ENCODE results near the gene RPRML. TPM values are rescaled to one million over a fixed set of nuclear protein-coding genes. Genes with fewer than 3 reads are reported as not detected.

The RPRML gene
- total RNA-seq, 8 experiments from 2014 or later: 0.18 to 1.1 (median 0.52) TPM; not detected in 2

DNA sequence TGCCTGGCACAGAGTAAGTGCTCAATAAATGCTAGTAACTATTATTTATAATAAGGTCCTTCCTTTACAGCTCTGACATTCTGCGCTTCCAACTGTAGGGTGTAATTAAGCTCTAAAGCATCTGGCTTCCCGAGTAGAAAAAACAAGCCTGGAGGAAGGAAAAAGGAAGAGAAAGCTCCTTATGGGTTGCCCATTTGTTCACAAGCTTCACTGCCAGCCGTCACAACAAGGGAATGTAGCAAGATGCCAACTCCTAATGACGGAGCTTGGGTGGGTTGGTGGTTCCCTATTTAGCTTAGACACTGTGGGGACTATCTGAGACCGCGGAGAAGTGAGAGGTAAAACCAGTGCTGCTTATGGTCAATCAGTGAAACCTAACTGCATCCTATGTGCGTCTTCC, 7.3 kb upstream of the RPRML start:
- Histone ChIP-seq H3K4me3 (no peak overlapping the region), H3K4me1 (replicated peaks in 1 of 2) (no peaks in the 10 kb centered on the region), H3K27ac (no peak overlapping the region)
- in situ Hi-C loops (cut with MboI; ENCODE audit: low pct_unique_long_range_greater_than_20kb in 2 of 9, low sequenced_read_pairs in 9 of 9, unreplicated experiment in 9 of 9): no loop called here
- ATAC-seq (replicated peaks in 6 of 8): no peak
- WGBS, 10 experiments: 36 to 100% (median 91%) methylated on average over 2 to 6 of the region's 7 CpGs; no CpG with 5 or more reads in 2 of the 10 experiments

- no peak for ATAC-seq (replicated peaks in 6 of 8)
Observed at GRCh38 chr17:46984892-46985291, 5.8 kb upstream of the RPRML start.

DNA sequence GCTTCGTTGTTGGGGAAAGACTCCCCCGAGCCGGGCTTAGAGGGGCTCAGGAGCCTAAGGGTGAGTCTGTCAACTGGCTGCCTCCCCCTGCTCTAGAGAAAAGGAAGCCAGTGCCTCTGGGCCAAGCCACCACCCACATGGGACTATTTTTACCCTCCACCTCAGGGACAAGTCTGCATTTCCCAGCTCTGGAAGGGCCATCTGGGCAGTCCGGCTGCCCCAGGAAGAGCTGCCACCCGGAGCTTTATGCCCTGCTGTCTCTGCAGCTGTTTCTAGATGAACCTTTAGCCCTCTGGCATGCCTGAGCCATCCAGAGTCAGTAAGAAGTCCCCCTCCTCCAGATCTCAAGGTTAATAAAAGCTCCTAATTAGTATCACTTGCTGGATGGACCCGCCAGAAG, 5.3 kb upstream of the RPRML start:
- in situ Hi-C loops (cut with MboI; ENCODE audit: low pct_unique_long_range_greater_than_20kb in 2 of 9, low sequenced_read_pairs in 9 of 9, unreplicated experiment in 9 of 9): no loop called here
- no peak overlapping the region for H3K4me3 ChIP-seq
- WGBS, 10 experiments: 25 to 100% (median 92%) methylated on average over 1 to 3 of the region's 6 CpGs; no CpG with 5 or more reads in 6 of the 10 experiments
- ATAC-seq (replicated peaks in 6 of 8): no peak
- no peak overlapping the region for H3K27ac ChIP-seq
- H3K4me1 ChIP-seq (replicated peaks in 1 of 2): no peaks in the 10 kb centered on the region

More at GRCh38 chr17:46984892-46985291, 5.8 kb upstream of the RPRML start:
- no peak overlapping the region for H3K4me3 ChIP-seq
- in situ Hi-C loops (cut with MboI; ENCODE audit: low pct_unique_long_range_greater_than_20kb in 2 of 9, low sequenced_read_pairs in 9 of 9, unreplicated experiment in 9 of 9): no loop called here
- no peak overlapping the region for H3K27ac ChIP-seq
- 0 to 88% (median 77%) methylated on average over 1 to 5 of the region's 5 CpGs; no CpG with 5 or more reads in 1 of the 10 experiments for WGBS, 10 experiments
- no peaks in the 10 kb centered on the region for H3K4me1 ChIP-seq (replicated peaks in 1 of 2)

DNA sequence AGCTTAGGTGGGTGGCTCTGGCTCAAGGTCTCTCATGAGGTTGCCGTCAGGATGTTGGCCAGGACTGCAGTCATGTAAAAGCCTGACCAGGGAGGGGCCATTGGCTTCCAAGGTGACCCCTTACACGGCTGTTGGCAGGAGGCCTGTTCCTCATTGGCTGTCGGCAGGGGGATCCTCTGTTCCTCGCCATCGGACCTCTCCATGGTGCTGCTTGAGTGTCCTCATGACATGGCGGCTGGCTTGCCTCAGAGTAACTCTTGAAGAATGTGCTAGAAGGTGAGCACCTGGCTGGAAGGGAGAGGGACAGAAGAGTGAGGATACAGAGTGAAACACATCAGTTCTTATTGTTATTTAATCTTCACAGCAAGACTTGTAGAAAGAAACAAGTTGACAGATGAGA, 4.7 kb upstream of the RPRML start:
- no peak overlapping the region for H3K27ac ChIP-seq
- in situ Hi-C loops (cut with MboI; ENCODE audit: low pct_unique_long_range_greater_than_20kb in 2 of 9, low sequenced_read_pairs in 9 of 9, unreplicated experiment in 9 of 9): no loop called here
- H3K4me1 ChIP-seq (replicated peaks in 1 of 2): no peaks in the 10 kb centered on the region

GRCh38 chr17:46982577-46982976, 3.5 kb upstream of the RPRML start:
- in situ Hi-C loops (cut with MboI; ENCODE audit: low pct_unique_long_range_greater_than_20kb in 2 of 9, low sequenced_read_pairs in 9 of 9, unreplicated experiment in 9 of 9): no loop called here
- Histone ChIP-seq H3K4me3 (no peak overlapping the region), H3K4me1 (replicated peaks in 1 of 2) (peaks cover under 1 to 3% of the 10 kb centered on the region in 2 donors), H3K27ac (no peak overlapping the region)
- WGBS, 10 experiments: 27 to 93% (median 81%) methylated on average over 2 to 5 of the region's 6 CpGs; no CpG with 5 or more reads in 3 of the 10 experiments
- ATAC-seq (replicated peaks in 6 of 8): no peak

More for the DNA sequence above, 4.7 kb upstream of the RPRML start:
- ATAC-seq (replicated peaks in 6 of 8): no peak
- H3K4me3 ChIP-seq: no peak overlapping the region
- 0 to 100% (median 50%) methylated on average over 1 to 6 of the region's 6 CpGs; no CpG with 5 or more reads in 3 of the 10 experiments for WGBS, 10 experiments

DNA sequence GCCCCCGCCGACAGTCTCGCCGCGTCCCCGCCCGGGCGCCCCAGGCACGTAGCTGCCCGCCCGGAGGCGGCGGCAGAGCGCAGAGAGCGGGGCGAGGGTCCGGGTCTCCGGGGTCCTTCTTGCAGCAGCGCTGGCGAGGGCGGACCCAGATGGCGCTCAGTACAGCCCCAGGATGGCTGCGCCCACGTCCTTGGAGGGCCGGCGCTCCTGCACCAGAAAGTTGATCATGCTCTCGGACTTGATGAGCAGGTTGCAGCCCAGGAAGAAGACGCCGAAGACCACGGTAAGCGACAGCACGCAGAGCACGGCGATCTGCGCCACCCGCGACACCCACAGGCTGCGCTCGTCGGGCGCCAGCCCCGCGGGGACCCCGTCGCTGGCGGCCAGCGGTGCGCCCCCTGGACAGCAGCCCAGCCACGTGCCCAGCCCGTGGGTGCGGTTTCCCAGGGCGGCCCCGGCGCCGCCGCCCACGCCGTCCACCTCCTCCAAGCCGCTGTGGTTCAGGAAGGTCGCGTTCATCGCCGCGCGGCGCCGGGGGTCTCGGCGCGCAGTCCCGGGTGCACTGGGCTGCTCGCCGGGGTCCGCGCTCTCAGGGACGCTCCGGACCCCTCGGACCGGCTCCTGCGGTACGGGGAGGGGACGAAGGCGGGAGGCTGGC, 435 bp downstream of the RPRML start:
- in situ Hi-C loops (cut with MboI; ENCODE audit: low pct_unique_long_range_greater_than_20kb in 2 of 9, low sequenced_read_pairs in 9 of 9, unreplicated experiment in 9 of 9): no loop called here
- peak; percentile 45 to 70 (median 55) for ATAC-seq (replicated peaks in 6 of 8)
- H3K4me1 ChIP-seq (replicated peaks in 1 of 2): peaks cover 5% of the 10 kb centered on the region in 2 donors
- WGBS, 10 experiments: 1 to 10% (median 3%) methylated on average over 2 to 16 of the region's 83 CpGs; no CpG with 5 or more reads in 7 of the 10 experiments
- H3K4me3 ChIP-seq: peak overlapping the region; percentile 30 to 37 (median 36)
- no peak overlapping the region for H3K27ac ChIP-seq

GRCh38 chr17:46977750-46978488, 1.1 kb downstream of the RPRML start:
- peaks cover 5% of the 10 kb centered on the region in 2 donors for H3K4me1 ChIP-seq (replicated peaks in 1 of 2)
- ATAC-seq (replicated peaks in 6 of 8): peak in 1 of 8 experiments; percentile 6
- H3K4me3 ChIP-seq: peak overlapping the region in 4 of 5 donors; percentile 35 to 37 (median 36)
- in situ Hi-C loops (cut with MboI; ENCODE audit: low pct_unique_long_range_greater_than_20kb in 2 of 9, low sequenced_read_pairs in 9 of 9, unreplicated experiment in 9 of 9): no loop called here
- WGBS, 10 experiments: 11 to 47% (median 25%) methylated on average over 1 to 13 of the region's 36 CpGs; no CpG with 5 or more reads in 1 of the 10 experiments
- H3K27ac ChIP-seq: no peak overlapping the region

DNA sequence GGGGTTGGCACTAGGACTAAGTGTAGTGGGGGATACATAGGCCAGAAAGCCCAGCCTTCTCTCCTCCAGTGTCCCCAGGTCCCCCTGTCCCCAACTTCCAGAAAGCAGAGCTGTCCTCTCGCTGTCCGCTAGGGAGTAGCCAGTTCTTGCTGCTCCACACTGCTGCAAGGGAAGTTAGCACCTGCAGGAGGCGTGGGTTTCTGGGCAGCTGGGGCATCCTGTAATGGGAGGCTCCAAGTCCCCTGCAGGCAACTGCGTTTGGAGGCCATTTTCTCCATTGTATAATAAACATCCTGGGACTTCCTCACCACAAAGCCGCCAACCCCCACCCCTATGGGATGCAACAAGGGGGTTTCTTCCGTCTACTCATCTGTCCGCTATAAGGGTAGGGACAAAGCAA, 1.7 kb downstream of the RPRML start:
- Histone ChIP-seq H3K27ac (no peak overlapping the region), H3K4me1 (replicated peaks in 1 of 2) (peaks cover 5% of the 10 kb centered on the region in 2 donors), H3K4me3 (no peak overlapping the region)
- in situ Hi-C loops (cut with MboI; ENCODE audit: low pct_unique_long_range_greater_than_20kb in 2 of 9, low sequenced_read_pairs in 9 of 9, unreplicated experiment in 9 of 9): no loop called here
- ATAC-seq (replicated peaks in 6 of 8): peak in 7 of 8 experiments; percentile 32 to 77 (median 42)
- 20 to 100% (median 60%) methylated on average over 1 to 4 of the region's 7 CpGs; no CpG with 5 or more reads in 4 of the 10 experiments for WGBS, 10 experiments

- peaks cover 5% of the 10 kb centered on the region in 2 donors for H3K4me1 ChIP-seq (replicated peaks in 1 of 2)
- no peak overlapping the region for H3K4me3 ChIP-seq
- WGBS, 10 experiments: 70 to 100% (median 82%) methylated on average over 1 to 9 of the region's 14 CpGs; no CpG with 5 or more reads in 1 of the 10 experiments
- no peak for ATAC-seq (replicated peaks in 6 of 8)
- in situ Hi-C loops (cut with MboI; ENCODE audit: low pct_unique_long_range_greater_than_20kb in 2 of 9, low sequenced_read_pairs in 9 of 9, unreplicated experiment in 9 of 9): no loop called here
- no peak overlapping the region for H3K27ac ChIP-seq
Observed at GRCh38 chr17:46976626-46977270, 2.3 kb downstream of the RPRML start.

DNA sequence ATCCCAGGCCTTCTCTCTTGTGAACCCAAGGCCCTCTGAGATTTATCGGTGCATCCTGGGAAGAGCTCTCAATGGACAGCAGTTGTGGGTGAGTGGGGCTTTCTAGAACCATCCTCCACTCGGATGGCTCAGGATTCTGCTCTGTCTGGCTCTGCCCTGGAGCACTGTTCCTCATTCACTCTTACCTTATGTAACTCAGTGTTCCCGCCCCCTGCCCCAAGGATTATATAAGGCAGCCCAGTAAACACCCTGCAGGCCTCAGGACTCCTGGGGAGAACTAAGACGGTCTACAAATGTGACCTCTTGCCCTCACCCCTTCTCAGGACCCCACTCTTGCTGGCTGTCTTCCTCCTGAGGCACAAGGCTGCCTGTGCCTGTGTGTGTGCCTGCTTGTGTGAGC, 3.8 kb downstream of the RPRML start:
- ATAC-seq (replicated peaks in 6 of 8): no peak
- Histone ChIP-seq H3K4me3 (no peak overlapping the region), H3K4me1 (replicated peaks in 1 of 2) (peaks cover 5% of the 10 kb centered on the region in 2 donors), H3K27ac (no peak overlapping the region)
- in situ Hi-C loops (cut with MboI; ENCODE audit: low pct_unique_long_range_greater_than_20kb in 2 of 9, low sequenced_read_pairs in 9 of 9, unreplicated experiment in 9 of 9): no loop called here
- 50 to 100% (median 74%) methylated on average over 1 to 3 of the region's 4 CpGs; no CpG with 5 or more reads in 4 of the 10 experiments for WGBS, 10 experiments

- Histone ChIP-seq H3K4me3 (no peak overlapping the region), H3K4me1 (replicated peaks in 1 of 2) (peaks cover 5% of the 10 kb centered on the region in 2 donors), H3K27ac (no peak overlapping the region)
- 17 to 100% (median 80%) methylated on average over 1 to 2 of the region's 11 CpGs; no CpG with 5 or more reads in 6 of the 10 experiments for WGBS, 10 experiments
- no peak for ATAC-seq (replicated peaks in 6 of 8)
- in situ Hi-C loops (cut with MboI; ENCODE audit: low pct_unique_long_range_greater_than_20kb in 2 of 9, low sequenced_read_pairs in 9 of 9, unreplicated experiment in 9 of 9): no loop called here
Observed at GRCh38 chr17:46974086-46974485, 5.0 kb downstream of the RPRML start.

GRCh38 chr17:46972346-46972745, 6.7 kb downstream of the RPRML start:
- in situ Hi-C loops (cut with MboI; ENCODE audit: low pct_unique_long_range_greater_than_20kb in 2 of 9, low sequenced_read_pairs in 9 of 9, unreplicated experiment in 9 of 9): no loop called here
- Histone ChIP-seq H3K4me3 (no peak overlapping the region), H3K4me1 (replicated peaks in 1 of 2) (peaks cover 0 to 3% of the 10 kb centered on the region in 2 donors), H3K27ac (no peak overlapping the region)
- WGBS, 10 experiments: 53 to 94% (median 75%) methylated on average over 3 to 4 of the region's 6 CpGs; no CpG with 5 or more reads in 6 of the 10 experiments
- no peak for ATAC-seq (replicated peaks in 6 of 8)

Measured in motor neuron (in vitro differentiated cells).